ENCODE results near the gene BTD.
A peak's percentile ranks its signal among the peaks of the same experiment; 100 is the strongest.

BTD gene

GRCh38 chr3:15660055-15660935 is 58.8 kb downstream of the BTD start:
- ATAC-seq (no peak), DNase-seq (no peak)
- Mint-ChIP-seq H3K9me3 (peaks cover 28 to 32% of the 10 kb centered on the region in 2 donors), H3K4me1 (peaks cover 7% of the 10 kb centered on the region), H3K27ac (no peak overlapping the region), H3K27me3 (peaks cover 20% of the 10 kb centered on the region), H3K4me3 (no peak overlapping the region)

- H3K4me3 Mint-ChIP-seq = no peak overlapping the region
- ATAC-seq (no peak), DNase-seq (no peak)
- peaks cover 8 to 15% of the 10 kb centered on the region in 2 donors for H3K9me3 Mint-ChIP-seq
- H3K4me1 Mint-ChIP-seq = peaks cover 25% of the 10 kb centered on the region
- no peak overlapping the region for H3K27ac Mint-ChIP-seq
- H3K27me3 Mint-ChIP-seq = peaks cover 20% of the 10 kb centered on the region
Observed at GRCh38 chr3:15664144-15664543, 62.6 kb downstream of the BTD start.

GRCh38 chr3:15665510-15666150 is 64.1 kb downstream of the BTD start:
- no peak for DNase-seq
- no peak overlapping the region for H3K27ac Mint-ChIP-seq
- H3K4me3 Mint-ChIP-seq = no peak overlapping the region
- H3K27me3 Mint-ChIP-seq = peaks cover 16% of the 10 kb centered on the region
- ATAC-seq = no peak
- peaks cover 4 to 15% of the 10 kb centered on the region in 2 donors for H3K9me3 Mint-ChIP-seq
- peaks cover 18% of the 10 kb centered on the region for H3K4me1 Mint-ChIP-seq

- no peak overlapping the region for H3K27ac Mint-ChIP-seq
- peaks cover 10% of the 10 kb centered on the region for H3K27me3 Mint-ChIP-seq
- no peak for DNase-seq
- no peak overlapping the region for H3K4me3 Mint-ChIP-seq
- H3K4me1 Mint-ChIP-seq = peaks cover 18% of the 10 kb centered on the region
- H3K9me3 Mint-ChIP-seq = peaks cover 0 to 15% of the 10 kb centered on the region in 2 donors
- no peak for ATAC-seq
Observed at GRCh38 chr3:15666277-15666676, 64.7 kb downstream of the BTD start.

- Mint-ChIP-seq H3K4me3 (peak overlapping the region in 1 of 2 donors; percentile 5), H3K27ac (no peak overlapping the region), H3K9me3 (peaks cover 0 to 13% of the 10 kb centered on the region in 2 donors), H3K27me3 (no peaks in the 10 kb centered on the region), H3K4me1 (peaks cover 18% of the 10 kb centered on the region)
- peak; percentile 98 for ATAC-seq
- peak; percentile 38 to 63 for DNase-seq
Observed at GRCh38 chr3:15667484-15667883, 65.9 kb downstream of the BTD start.

- DNase-seq = no peak
- Mint-ChIP-seq H3K27me3 (no peaks in the 10 kb centered on the region), H3K9me3 (no peaks in the 10 kb centered on the region), H3K4me1 (no peaks in the 10 kb centered on the region), H3K4me3 (no peak overlapping the region), H3K27ac (no peak overlapping the region)
- no peak for ATAC-seq
Observed at GRCh38 chr3:15673536-15673935, 72.0 kb downstream of the BTD start.

GRCh38 chr3:15676259-15676658 is 74.7 kb downstream of the BTD start:
- H3K4me1 Mint-ChIP-seq = no peaks in the 10 kb centered on the region
- no peak overlapping the region for H3K4me3 Mint-ChIP-seq
- H3K27ac Mint-ChIP-seq = no peak overlapping the region
- ATAC-seq = no peak
- no peak for DNase-seq
- H3K27me3 Mint-ChIP-seq = no peaks in the 10 kb centered on the region
- no peaks in the 10 kb centered on the region for H3K9me3 Mint-ChIP-seq

GRCh38 chr3:15679306-15679705 is 77.8 kb downstream of the BTD start:
- no peaks in the 10 kb centered on the region for H3K9me3 Mint-ChIP-seq
- H3K27me3 Mint-ChIP-seq = no peaks in the 10 kb centered on the region
- no peak overlapping the region for H3K4me3 Mint-ChIP-seq
- no peaks in the 10 kb centered on the region for H3K4me1 Mint-ChIP-seq
- ATAC-seq (no peak), DNase-seq (no peak)
- H3K27ac Mint-ChIP-seq = no peak overlapping the region

- Mint-ChIP-seq H3K27me3 (no peaks in the 10 kb centered on the region), H3K27ac (no peak overlapping the region), H3K4me3 (no peak overlapping the region), H3K4me1 (no peaks in the 10 kb centered on the region), H3K9me3 (no peaks in the 10 kb centered on the region)
- DNase-seq (no peak), ATAC-seq (no peak)
Observed at GRCh38 chr3:15681668-15682067, 80.1 kb downstream of the BTD start.

- ATAC-seq = no peak
- no peaks in the 10 kb centered on the region for H3K4me1 Mint-ChIP-seq
Observed at GRCh38 chr3:15682561-15683185, 81.1 kb downstream of the BTD start.

GRCh38 chr3:15683253-15683652 is 81.7 kb downstream of the BTD start:
- no peak for ATAC-seq
- DNase-seq = no peak
- Mint-ChIP-seq H3K4me1 (no peaks in the 10 kb centered on the region), H3K27ac (no peak overlapping the region), H3K27me3 (no peaks in the 10 kb centered on the region), H3K4me3 (no peak overlapping the region), H3K9me3 (no peaks in the 10 kb centered on the region)

More at GRCh38 chr3:15682561-15683185, 81.1 kb downstream of the BTD start:
- Mint-ChIP-seq H3K4me3 (no peak overlapping the region), H3K27ac (no peak overlapping the region), H3K27me3 (no peaks in the 10 kb centered on the region), H3K9me3 (no peaks in the 10 kb centered on the region)
- no peak for DNase-seq

GRCh38 chr3:15685927-15686326 is 84.4 kb downstream of the BTD start:
- no peaks in the 10 kb centered on the region for H3K9me3 Mint-ChIP-seq
- no peak for ATAC-seq
- DNase-seq = no peak
- H3K4me1 Mint-ChIP-seq = no peaks in the 10 kb centered on the region
- no peak overlapping the region for H3K4me3 Mint-ChIP-seq
- H3K27ac Mint-ChIP-seq = no peak overlapping the region
- H3K27me3 Mint-ChIP-seq = no peaks in the 10 kb centered on the region

- no peaks in the 10 kb centered on the region for H3K27me3 Mint-ChIP-seq
- no peaks in the 10 kb centered on the region for H3K9me3 Mint-ChIP-seq
- no peak for DNase-seq
- no peak for ATAC-seq
- H3K4me1 Mint-ChIP-seq = no peaks in the 10 kb centered on the region
- H3K4me3 Mint-ChIP-seq = no peak overlapping the region
- no peak overlapping the region for H3K27ac Mint-ChIP-seq
Observed at GRCh38 chr3:15690230-15690629, 88.7 kb downstream of the BTD start.

- Mint-ChIP-seq H3K27me3 (no peaks in the 10 kb centered on the region), H3K4me1 (no peaks in the 10 kb centered on the region), H3K9me3 (no peaks in the 10 kb centered on the region), H3K27ac (no peak overlapping the region), H3K4me3 (no peak overlapping the region)
- no peak for DNase-seq
- no peak for ATAC-seq
Observed at GRCh38 chr3:15690748-15691147, 89.2 kb downstream of the BTD start.

GRCh38 chr3:15693355-15693754 is 91.8 kb downstream of the BTD start:
- Mint-ChIP-seq H3K27me3 (no peaks in the 10 kb centered on the region), H3K9me3 (no peaks in the 10 kb centered on the region), H3K4me3 (no peak overlapping the region), H3K4me1 (no peaks in the 10 kb centered on the region), H3K27ac (no peak overlapping the region)
- DNase-seq = no peak
- ATAC-seq = no peak

GRCh38 chr3:15694628-15695027 is 93.1 kb downstream of the BTD start:
- ATAC-seq = no peak
- H3K27ac Mint-ChIP-seq = no peak overlapping the region
- DNase-seq = no peak

More at GRCh38 chr3:15694628-15695027, 93.1 kb downstream of the BTD start:
- H3K27me3 Mint-ChIP-seq = no peaks in the 10 kb centered on the region
- H3K9me3 Mint-ChIP-seq = no peaks in the 10 kb centered on the region
- no peak overlapping the region for H3K4me3 Mint-ChIP-seq
- H3K4me1 Mint-ChIP-seq = no peaks in the 10 kb centered on the region

All from stimulated activated naive CD8-positive, alpha-beta T cell treated with anti-CD3 and anti-CD28 coated beads, Interleukin-15, amount 100 ng/mL, for 72 hours (primary cell).